DOHH2 (cell line): ENCODE data around the gene LRP8.

ENCODE experiments used
- H3F3A ChIP-seq: fragments of 200-600 bp; sonication (generic), shearing (Covaris generic); 2 replicates; pipeline ENCODE4 v1.6.0; 2016; ENCODE audit warnings: antibody characterized with exemption, mild to moderate bottlenecking; ENCODE audit not compliant: control insufficient read depth, insufficient read depth
- H3K27ac ChIP-seq: fragments of 200-600 bp; sonication (generic); 2 replicates; pipeline ENCODE4 v1.5.1; 2014; ENCODE audit warnings: low read depth, mild to moderate bottlenecking, low read length, moderate library complexity
- H3K27me3 ChIP-seq: fragments of 200-600 bp; sonication (generic); 2 replicates; pipeline ENCODE4 v1.6.1; 2014; ENCODE audit warnings: mild to moderate bottlenecking, low read length, mixed read lengths; ENCODE audit not compliant: control insufficient read depth
- H3K36me3 ChIP-seq: fragments of 200-600 bp; sonication (generic); 2 replicates; pipeline ENCODE4 v1.6.1; 2014; ENCODE audit warnings: mild to moderate bottlenecking, low read length, moderate library complexity, mixed read lengths; ENCODE audit not compliant: control insufficient read depth
- H3K4me1 ChIP-seq: fragments of 200-600 bp; sonication (generic); 2 replicates; pipeline ENCODE4 v1.6.1; 2014; ENCODE audit warnings: mild to moderate bottlenecking, low read length, mixed read lengths; ENCODE audit not compliant: control insufficient read depth
- H3K4me2 ChIP-seq: fragments of 200-600 bp; sonication (generic); 2 replicates; pipeline ENCODE4 v1.6.0; 2014; ENCODE audit warnings: mild to moderate bottlenecking, low read length, moderate library complexity
- H3K4me3 ChIP-seq: fragments of 200-600 bp; sonication (generic); 2 replicates; pipeline ENCODE4 v1.5.1; 2014; ENCODE audit warnings: mild to moderate bottlenecking, low read length, mixed read lengths
- H3K79me2 ChIP-seq: fragments of 200-600 bp; sonication (generic); 2 replicates; pipeline ENCODE4 v1.6.1; 2014; ENCODE audit warnings: mild to moderate bottlenecking, low read length, mixed read lengths; ENCODE audit not compliant: control insufficient read depth
- H3K9me2 ChIP-seq: fragments of 200-600 bp; sonication (generic); replicated peaks from 2 replicates; pipeline ENCODE4 v1.6.1; 2014; ENCODE audit warnings: mild to moderate bottlenecking, low read length, mixed read lengths; ENCODE audit not compliant: control insufficient read depth
- H3K9me3 ChIP-seq: fragments of 200-600 bp; sonication (generic); 2 replicates; pipeline ENCODE4 v1.6.1; 2014; ENCODE audit warnings: antibody characterized with exemption, low read length, mixed read lengths; ENCODE audit not compliant: control insufficient read depth, insufficient read depth
- H4K20me1 ChIP-seq: fragments of 200-600 bp; sonication (generic); 2 replicates; pipeline ENCODE4 v1.6.0; 2014; ENCODE audit warnings: low read depth, mild to moderate bottlenecking, antibody characterized with exemption, low read length, moderate library complexity; ENCODE audit not compliant: control insufficient read depth, insufficient read depth
- CTCF ChIP-seq: fragments of 200-600 bp; sonication (generic); IDR thresholded peaks from one replicate; pipeline ENCODE4 v1.5.1; 2014; ENCODE audit warnings: antibody characterized with exemption, mild to moderate bottlenecking, low read depth, low read length; ENCODE audit not compliant: poor library complexity, severe bottlenecking
- EZH2phosphoT487 ChIP-seq: fragments of 200-600 bp; sonication (generic); IDR thresholded peaks from 2 replicates; pipeline ENCODE4 v1.6.1; 2017; ENCODE audit warnings: borderline replicate concordance, mild to moderate bottlenecking, antibody characterized with exemption, low read length, moderate library complexity, mixed read lengths

The LRP8 gene

GRCh38 chr1:53324321-53324720 lies 3.5 kb downstream of the LRP8 start:
- Histone ChIP-seq H4K20me1 (peaks cover 31% of the 10 kb centered on the region), H3K27me3 (no peaks in the 10 kb centered on the region), H3K9me2 (no peaks in the 10 kb centered on the region), H3K4me1 (peaks cover 22% of the 10 kb centered on the region), H3K4me2 (no peak overlapping the region), H3K27ac (no peak overlapping the region), H3K36me3 (peaks cover 76% of the 10 kb centered on the region), H3F3A (no peaks in the 10 kb centered on the region), H3K9me3 (no peaks in the 10 kb centered on the region), H3K4me3 (no peak overlapping the region), H3K79me2 (peaks cover 84% of the 10 kb centered on the region)
- TF ChIP-seq CTCF (no peak), EZH2phosphoT487 (no peak)

DNA sequence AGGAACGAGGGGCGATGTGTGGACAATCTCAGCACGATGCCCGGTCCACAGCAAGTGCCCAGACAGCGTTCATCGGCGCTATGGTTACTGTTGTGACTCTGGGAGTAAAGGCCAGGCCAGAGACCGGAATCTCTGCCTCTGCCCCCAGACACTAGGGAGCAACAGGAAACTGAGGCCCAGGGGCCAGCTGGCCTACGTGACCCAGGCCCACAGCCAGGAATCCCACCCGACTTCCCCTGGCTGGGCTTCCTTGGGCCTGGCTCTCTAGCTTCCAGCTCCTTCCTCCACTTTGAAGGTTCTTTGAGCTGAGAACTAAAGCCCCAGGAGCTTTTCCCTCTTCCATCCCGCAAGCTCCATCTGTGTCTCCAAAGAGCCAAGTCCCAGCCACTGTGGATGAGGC lies 4.6 kb downstream of the LRP8 start:
- Histone ChIP-seq H4K20me1 (peaks cover 39% of the 10 kb centered on the region), H3K36me3 (peaks cover 86% of the 10 kb centered on the region), H3K9me3 (no peaks in the 10 kb centered on the region), H3K27ac (no peak overlapping the region), H3K4me1 (peaks cover 14% of the 10 kb centered on the region), H3K4me2 (no peak overlapping the region), H3K27me3 (no peaks in the 10 kb centered on the region), H3F3A (no peaks in the 10 kb centered on the region), H3K4me3 (no peak overlapping the region), H3K79me2 (peaks cover 92% of the 10 kb centered on the region), H3K9me2 (no peaks in the 10 kb centered on the region)
- no peak for TF ChIP-seq EZH2phosphoT487
- TF ChIP-seq CTCF: no peak

- Histone ChIP-seq H3K9me2 (no peaks in the 10 kb centered on the region), H3K36me3 (peaks cover 97% of the 10 kb centered on the region), H3K27ac (no peak overlapping the region), H3K9me3 (no peaks in the 10 kb centered on the region), H3F3A (no peaks in the 10 kb centered on the region), H3K27me3 (no peaks in the 10 kb centered on the region), H3K4me2 (no peak overlapping the region), H4K20me1 (peaks cover 39% of the 10 kb centered on the region), H3K79me2 (peaks cover 96% of the 10 kb centered on the region), H3K4me3 (no peak overlapping the region), H3K4me1 (peaks cover 20% of the 10 kb centered on the region)
- TF ChIP-seq CTCF: no peak
- TF ChIP-seq EZH2phosphoT487: no peak
Measured at GRCh38 chr1:53321776-53322602, 5.9 kb downstream of the LRP8 start.
